Caco-2 (cell line): ENCODE measurements around the gene CNKSR1. TPM values are rescaled to one million over a fixed set of nuclear protein-coding genes. Genes with fewer than 3 reads are reported as not detected.
A peak's percentile ranks its signal among the peaks of the same experiment; 100 is the strongest.

ENCODE experiments used
- BruUV-seq: library from RNA; stranded (reverse); fragments of 400-500 nt; replicated peaks from 2 replicates; lab custom pipeline; 2021; lab: Mats Ljungman, UMichigan
- CTCF ChIA-PET: fragments of 300-600 bp; sonication (Branson Sonifier 250); formaldehyde crosslinking; loops from one replicate; lab custom pipeline; 2022; ENCODE audit warnings: antibody characterized with exemption; lab: Charles Lee
- POLR2A ChIA-PET: fragments of 300-600 bp; sonication (Branson Sonifier 250); formaldehyde crosslinking; loops from one replicate; lab custom pipeline; 2022; ENCODE audit warnings: antibody characterized with exemption; lab: Charles Lee
- DNase-seq, 2 experiments: peaks; one replicate each; pipeline versions ENCODE4 v3.0.0 to v3.0.0-alpha.2; 2020 to 2022
- H3K27me3 ChIP-seq: replicated peaks from 2 replicates; pipeline ENCODE4 v1.6.0; 2011; ENCODE audit warnings: low read length; ENCODE audit not compliant: control insufficient read depth, insufficient read depth
- H3K36me3 ChIP-seq: 2 replicates; pipeline ENCODE4 v1.5.1; 2011; ENCODE audit warnings: low read length; ENCODE audit not compliant: control insufficient read depth, insufficient read depth
- H3K4me1 ChIP-seq: fragments of 250-450 bp; sonication (Bioruptor Pico); 2 replicates; pipeline ENCODE4 v1.5.1; 2020; ENCODE audit warnings: mild to moderate bottlenecking
- H3K4me3 ChIP-seq: 2 replicates; pipeline ENCODE4 v1.5.1; 2011; ENCODE audit warnings: low read depth, mild to moderate bottlenecking, control low read depth, low read length
- H3K9me3 ChIP-seq: fragments of 250-450 bp; sonication (Bioruptor Pico); 2 replicates; pipeline ENCODE4 v1.5.1; 2020; ENCODE audit warnings: mild to moderate bottlenecking, moderate library complexity
- H3K27ac Mint-ChIP-seq: one replicate; pipeline ENCODE4 v1.8.0; 2022; ENCODE audit warnings: mixed read lengths; ENCODE audit not compliant: unreplicated experiment
- H3K27me3 Mint-ChIP-seq: one replicate; pipeline ENCODE4 v1.8.0; 2022; ENCODE audit warnings: mixed read lengths; ENCODE audit not compliant: insufficient read depth, unreplicated experiment
- H3K36me3 Mint-ChIP-seq: one replicate; pipeline ENCODE4 v1.8.0; 2022; ENCODE audit warnings: mild to moderate bottlenecking, mixed read lengths; ENCODE audit not compliant: insufficient read depth, unreplicated experiment
- H3K4me1 Mint-ChIP-seq: one replicate; pipeline ENCODE4 v1.8.0; 2022; ENCODE audit warnings: low read depth, mixed read lengths; ENCODE audit not compliant: unreplicated experiment
- H3K4me3 Mint-ChIP-seq: one replicate; pipeline ENCODE4 v1.8.0; 2022; ENCODE audit warnings: mild to moderate bottlenecking, moderate library complexity, mixed read lengths; ENCODE audit not compliant: unreplicated experiment
- H3K9me3 Mint-ChIP-seq: one replicate; pipeline ENCODE4 v1.8.0; 2022; ENCODE audit warnings: mixed read lengths; ENCODE audit not compliant: unreplicated experiment
- CTCF ChIP-seq, 2 experiments: fragments of 200-600 bp in 1 of 2; IDR thresholded peaks; 1 replicate in 1 of 2; 2 replicates in 1 of 2; pipeline versions ENCODE4 v1.5.1 to v1.8.0; 2011 to 2022; ENCODE audit warnings: antibody characterized with exemption in 1 of 2, control low read depth in 1 of 2, inconsistent platforms in 1 of 2, low read depth in 1 of 2, low read length in 1 of 2, mild to moderate bottlenecking in 1 of 2, moderate library complexity in 1 of 2; ENCODE audit not compliant: insufficient read depth in 1 of 2, severe bottlenecking in 1 of 2, unreplicated experiment in 1 of 2
- intact Hi-C: fragments of 100-400 bp; cut with micrococcal nuclease; formaldehyde crosslinking; loops from one replicate; pipeline ENCODE4 v1.10.0; 2022; ENCODE audit not compliant: unreplicated experiment
- total RNA-seq: library from RNA; stranded (reverse); gene quantifications from 2 replicates; pipeline ENCODE4 v1.2.3, GENCODE V29; 2022

Gene CNKSR1
- total RNA-seq, 1 experiment from 2014 or later, result 16.1 TPM

DNA sequence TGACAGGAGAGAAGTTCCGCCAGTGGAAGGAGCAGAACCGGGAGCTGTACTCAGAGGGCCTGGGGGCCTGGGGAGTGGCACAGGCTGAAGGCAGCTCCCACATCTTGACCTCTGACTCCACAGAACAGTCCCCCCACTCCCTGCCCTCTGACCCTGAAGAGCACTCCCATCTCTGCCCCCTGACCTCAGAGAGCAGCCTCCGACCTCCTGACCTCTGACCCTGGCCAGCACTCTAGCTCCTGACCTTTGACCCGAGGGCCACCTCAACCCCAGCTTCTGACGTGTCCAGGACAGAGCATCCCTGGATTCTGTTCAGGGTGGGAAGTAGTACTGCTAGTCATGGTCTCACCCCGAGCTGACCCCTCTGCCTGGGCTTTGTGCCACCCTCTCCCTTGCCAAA lies 12.0 kb downstream of the CNKSR1 start:
- no peak for TF ChIP-seq CTCF (IDR thresholded peaks at IDR 0.05; ENCODE audit: insufficient read depth in 1 of 2, low read depth in 1 of 2, low read length in 1 of 2, severe bottlenecking in 1 of 2, unreplicated experiment in 1 of 2)
- no peak overlapping the region for H3K4me3 ChIP-seq
- no peak overlapping the region for H3K27ac Mint-ChIP-seq
- H3K36me3 ChIP-seq, result no peaks in the 10 kb centered on the region; the same call in 1 of the 2 replicates
- no peaks in the 10 kb centered on the region for H3K4me1 ChIP-seq
- no peak for DNase-seq
- H3K4me1 Mint-ChIP-seq, result peaks cover 14% of the 10 kb centered on the region
- no peaks in the 10 kb centered on the region for H3K9me3 ChIP-seq
- H3K27me3 Mint-ChIP-seq, result no peaks in the 10 kb centered on the region
- H3K36me3 Mint-ChIP-seq, result peaks cover 5% of the 10 kb centered on the region
- ChIA-PET CTCF (interaction anchor here (1.5 to 2.9 kb wide), 2 partner anchors 12 to 45 kb away, joined by 4 to 36 read pairs; partner anchors contain the start of genes CEP85 and CNKSR1), POLR2A (no interaction called here)
- H3K4me3 Mint-ChIP-seq, result no peak overlapping the region
- intact Hi-C loops, result no loop called here
- no TSS peak for BruUV-seq
- H3K27me3 ChIP-seq, result no peaks in the 10 kb centered on the region
- H3K9me3 Mint-ChIP-seq, result no peaks in the 10 kb centered on the region

DNA sequence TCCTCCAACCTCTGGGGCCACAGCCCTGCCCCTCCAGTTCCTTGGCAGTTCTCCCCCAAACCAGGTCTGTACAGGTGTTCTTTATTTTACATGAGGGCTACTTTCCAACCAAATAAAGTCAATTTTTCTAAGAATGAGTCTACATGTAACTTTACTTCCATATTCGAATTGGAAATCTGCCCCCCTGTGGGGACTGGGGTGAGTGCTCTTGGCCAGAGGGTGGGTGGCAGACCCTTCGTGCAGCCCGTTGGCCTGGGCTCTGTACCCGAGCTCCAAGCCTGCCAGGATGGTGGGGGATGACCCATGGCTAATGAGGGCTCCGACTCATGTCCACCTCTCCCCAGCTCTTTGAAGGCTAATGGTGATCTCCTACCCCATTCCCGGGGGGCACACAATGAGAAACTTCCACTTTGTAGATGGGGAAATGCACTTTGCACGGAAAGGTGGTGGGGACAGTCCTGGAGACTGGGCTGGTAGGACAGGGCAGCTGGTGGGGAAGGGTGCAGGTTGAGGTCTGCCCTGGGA lies 12.5 kb downstream of the CNKSR1 start:
- Histone ChIP-seq H3K27me3 (no peaks in the 10 kb centered on the region), H3K4me1 (no peaks in the 10 kb centered on the region), H3K4me3 (no peak overlapping the region), H3K36me3 (no peaks in the 10 kb centered on the region; the same call in 1 of the 2 replicates), H3K9me3 (no peaks in the 10 kb centered on the region)
- no peak for TF ChIP-seq CTCF (IDR thresholded peaks at IDR 0.05; ENCODE audit: insufficient read depth in 1 of 2, low read depth in 1 of 2, low read length in 1 of 2, severe bottlenecking in 1 of 2, unreplicated experiment in 1 of 2)
- DNase-seq, result no peak
- ChIA-PET CTCF (interaction anchor here (0.6 to 2.9 kb wide), 8 partner anchors 12 to 169 kb away, joined by 3 to 36 read pairs (median 4); partner anchors contain the start of genes CEP85, CNKSR1 and ZNF593), POLR2A (no interaction called here)
- BruUV-seq, result no TSS peak
- no peaks in the 10 kb centered on the region for H3K27me3 Mint-ChIP-seq
- H3K4me3 Mint-ChIP-seq, result no peak overlapping the region
- H3K4me1 Mint-ChIP-seq, result peaks cover 14% of the 10 kb centered on the region
- H3K27ac Mint-ChIP-seq, result no peak overlapping the region
- H3K36me3 Mint-ChIP-seq, result peaks cover 5% of the 10 kb centered on the region
- intact Hi-C loops, result loop anchor here (5.0 kb wide), 1 partner anchor 42 kb away; the partner anchor contains the start of gene CEP85
- no peaks in the 10 kb centered on the region for H3K9me3 Mint-ChIP-seq

DNA sequence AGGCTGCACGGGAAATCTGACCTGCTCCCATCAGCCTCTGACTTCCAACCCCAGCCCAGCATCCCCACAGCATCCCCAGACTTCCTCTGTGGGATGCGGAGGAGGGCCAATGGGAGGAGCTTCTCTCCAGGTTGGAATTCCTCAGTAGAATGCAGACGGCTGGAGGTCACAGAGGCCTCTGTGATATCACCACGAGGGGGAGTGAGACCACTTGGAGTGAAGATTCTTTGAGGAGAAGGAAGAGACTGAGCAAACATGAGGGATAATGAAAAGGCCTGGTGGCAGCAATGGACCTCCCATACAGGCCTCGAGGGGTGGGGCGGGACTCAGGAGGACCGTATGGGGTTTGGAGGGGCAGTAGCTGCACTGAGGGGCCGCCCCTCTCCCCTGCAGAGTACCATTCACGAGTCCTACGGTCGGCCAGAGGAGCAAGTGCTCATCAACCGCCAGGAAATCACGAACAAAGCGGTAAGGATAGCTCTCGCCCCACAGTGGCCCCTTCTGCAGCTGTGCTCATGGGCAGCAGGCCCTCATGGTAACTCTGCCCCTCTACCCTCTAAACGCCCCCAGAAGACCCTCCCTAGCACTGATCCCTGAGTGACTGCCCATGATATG lies 13.2 kb downstream of the CNKSR1 start, which contains the start of gene CATSPER4:
TSS of gene CATSPER4 (plus strand) at position 230 of the 615 bp plus-strand sequence. CDS start at position 256, 26 bp downstream.
- H3K9me3 ChIP-seq, result no peaks in the 10 kb centered on the region
- no peak within 1 kb of the TSS for H3K4me3 Mint-ChIP-seq
- POLR2A ChIA-PET, result no interaction called here
- peak; percentile 60 to 68 for DNase-seq
- no peaks in the 10 kb centered on the region; the same call in 1 of the 2 replicates for H3K36me3 ChIP-seq
- CTCF ChIA-PET, result interaction anchor here (0.6 to 2.9 kb wide), 9 partner anchors 13 to 168 kb away, joined by 3 to 36 read pairs (median 3); partner anchors contain the start of genes CEP85, CNKSR1 and ZNF593
- TF ChIP-seq CTCF (IDR thresholded peaks at IDR 0.05; ENCODE audit: insufficient read depth in 1 of 2, low read depth in 1 of 2, low read length in 1 of 2, severe bottlenecking in 1 of 2, unreplicated experiment in 1 of 2), result peak; percentile 26 to 43
- no peak within 1 kb of the TSS for H3K4me3 ChIP-seq
- H3K9me3 Mint-ChIP-seq, result no peaks in the 10 kb centered on the region
- peaks cover 14% of the 10 kb centered on the region for H3K4me1 Mint-ChIP-seq
- no peaks in the 10 kb centered on the region for H3K4me1 ChIP-seq
- no peak within 1 kb of the TSS for H3K27ac Mint-ChIP-seq
- intact Hi-C loops, result loop anchor here (5.0 kb wide), 1 partner anchor 42 kb away; the partner anchor contains the start of gene CEP85
- peaks cover 2% of the 10 kb centered on the region for H3K36me3 Mint-ChIP-seq
- no TSS peak for BruUV-seq
- no peaks in the 10 kb centered on the region for H3K27me3 ChIP-seq
- H3K27me3 Mint-ChIP-seq, result no peaks in the 10 kb centered on the region
